Endodermal cell (in vitro differentiated cells): ENCODE results near the gene BORCS6. TPM values are rescaled to one million over a fixed set of nuclear protein-coding genes. Genes with fewer than 3 reads are reported as not detected.

Experiments used
- DNase-seq: peaks from one replicate; pipeline ENCODE4 v3.0.0-alpha.2; 2017
- H3K27ac ChIP-seq: 2 replicates; pipeline ENCODE4 v1.5.1; 2013; ENCODE audit warnings: mild to moderate bottlenecking, low read depth, low read length, moderate library complexity
- H3K27me3 ChIP-seq: 2 replicates; pipeline ENCODE4 v1.6.1; 2013; ENCODE audit warnings: mild to moderate bottlenecking, low read length, moderate library complexity; ENCODE audit not compliant: insufficient read depth, control insufficient read depth, poor library complexity, severe bottlenecking
- H3K36me3 ChIP-seq: 2 replicates; pipeline ENCODE4 v1.7.0; 2013; ENCODE audit warnings: mild to moderate bottlenecking, low read length, moderate library complexity; ENCODE audit not compliant: control insufficient read depth, insufficient read depth
- H3K4me1 ChIP-seq: one replicate; pipeline ENCODE4 v1.7.0; 2013; ENCODE audit warnings: low read length; ENCODE audit not compliant: control insufficient read depth, insufficient read depth
- H3K4me3 ChIP-seq: 2 replicates; pipeline ENCODE4 v1.5.1; 2013; ENCODE audit warnings: mild to moderate bottlenecking, low read length, moderate library complexity
- H3K9ac ChIP-seq: 2 replicates; pipeline ENCODE4 v1.6.1; 2013; ENCODE audit warnings: mild to moderate bottlenecking, low read length, moderate library complexity; ENCODE audit not compliant: poor library complexity, severe bottlenecking; ENCODE audit errors: extremely low read depth
- H3K9me3 ChIP-seq: 2 replicates; pipeline ENCODE4 v1.6.1; 2013; ENCODE audit warnings: mild to moderate bottlenecking, low read length, moderate library complexity; ENCODE audit not compliant: control insufficient read depth
- H3K27ac Mint-ChIP-seq: 2 replicates; pipeline ENCODE4 v1.8.0; 2020; ENCODE audit warnings: mixed read lengths
- H3K27me3 Mint-ChIP-seq: 2 replicates; pipeline ENCODE4 v1.8.0; 2021; ENCODE audit warnings: mild to moderate bottlenecking, mixed read lengths; ENCODE audit not compliant: insufficient read depth
- H3K36me3 Mint-ChIP-seq: 2 replicates; pipeline ENCODE4 v1.8.0; 2020; ENCODE audit warnings: low read depth, mixed read lengths
- H3K4me1 Mint-ChIP-seq: 2 replicates; pipeline ENCODE4 v1.8.0; 2020; ENCODE audit warnings: mixed read lengths
- H3K4me3 Mint-ChIP-seq: 2 replicates; pipeline ENCODE4 v1.8.0; 2020; ENCODE audit warnings: mild to moderate bottlenecking, moderate library complexity, mixed read lengths
- H3K9me3 Mint-ChIP-seq: 2 replicates; pipeline ENCODE4 v1.8.0; 2020; ENCODE audit warnings: mild to moderate bottlenecking, mixed read lengths
- CTCF ChIP-seq: fragments of 200-600 bp; sonication (generic); conservative IDR thresholded peaks from 2 replicates; pipeline ENCODE4 v1.5.0; 2021; ENCODE audit warnings: antibody characterized with exemption, mild to moderate bottlenecking
- WGBS, 2 experiments: methylation state at CpG; one replicate each; pipeline versions ENCODE4 v1.1.5 to v1.1.7; 2013; ENCODE audit warnings: missing lambda C conversion rate in 2 of 2, mixed read lengths in 1 of 2; ENCODE audit not compliant: insufficient coverage in 1 of 2, insufficient read length in 1 of 2; 5-methylcytosine and 5-hydroxymethylcytosine counted together
- total RNA-seq, 2 donors: library from RNA; stranded (reverse); fragmentation: NEBNext Ultra II Directional in 1 of 2; extraction: Animal tissue kit (Norgen Biotek cat#: 25700) in 1 of 2; gene quantifications; 2 replicates in 1 of 2; 3 replicates in 1 of 2; pipeline ENCODE4 v1.2.1, GENCODE V29; 2021

Gene BORCS6
- total RNA-seq, 2 donors from 2014 or later: 4.1 to 5.5 TPM

GRCh38 chr17:8148560-8148959, 41.4 kb downstream of the BORCS6 start:
- Mint-ChIP-seq H3K27me3 (no peaks in the 10 kb centered on the region), H3K36me3 (peaks cover 38% of the 10 kb centered on the region), H3K4me3 (no peak overlapping the region), H3K27ac (no peak overlapping the region), H3K4me1 (peaks cover 10% of the 10 kb centered on the region), H3K9me3 (no peaks in the 10 kb centered on the region)
- Histone ChIP-seq H3K4me1 (no peaks in the 10 kb centered on the region), H3K36me3 (peaks cover 53% of the 10 kb centered on the region), H3K9me3 (no peaks in the 10 kb centered on the region), H3K9ac (no peak overlapping the region), H3K27ac (no peak overlapping the region), H3K27me3 (no peaks in the 10 kb centered on the region), H3K4me3 (no peak overlapping the region)
- no peak for DNase-seq
- WGBS, 2 experiments: 85 to 94% methylated on average over 8 of the region's 13 CpGs
- TF ChIP-seq CTCF: no peak

- no peak overlapping the region for H3K27ac Mint-ChIP-seq
- no peaks in the 10 kb centered on the region for H3K4me1 ChIP-seq
- WGBS, 2 experiments: 91 to 92% methylated on average over 12 to 13 of the region's 13 CpGs
- no peak for TF ChIP-seq CTCF
- DNase-seq: no peak
- peaks cover 41% of the 10 kb centered on the region for H3K36me3 Mint-ChIP-seq
- H3K4me3 ChIP-seq: no peak overlapping the region
- no peak overlapping the region for H3K27ac ChIP-seq
- no peaks in the 10 kb centered on the region for H3K27me3 ChIP-seq
- no peak overlapping the region for H3K4me3 Mint-ChIP-seq
- H3K4me1 Mint-ChIP-seq: peaks cover 4% of the 10 kb centered on the region
- no peaks in the 10 kb centered on the region for H3K9me3 Mint-ChIP-seq
- H3K9me3 ChIP-seq: no peaks in the 10 kb centered on the region
- no peak overlapping the region for H3K9ac ChIP-seq
- no peaks in the 10 kb centered on the region for H3K27me3 Mint-ChIP-seq
- peaks cover 53% of the 10 kb centered on the region for H3K36me3 ChIP-seq
These were observed 42.1 kb downstream of the BORCS6 start for GRCh38 chr17:8147805-8148404.

GRCh38 chr17:8147141-8147804, 42.7 kb downstream of the BORCS6 start:
- Mint-ChIP-seq H3K4me1 (peaks cover 4% of the 10 kb centered on the region), H3K9me3 (no peaks in the 10 kb centered on the region), H3K27me3 (no peaks in the 10 kb centered on the region), H3K36me3 (peaks cover 48% of the 10 kb centered on the region), H3K27ac (peak overlapping the region; percentile 21), H3K4me3 (no peak overlapping the region)
- Histone ChIP-seq H3K27ac (no peak overlapping the region), H3K9ac (no peak overlapping the region), H3K4me3 (no peak overlapping the region), H3K4me1 (no peaks in the 10 kb centered on the region), H3K9me3 (no peaks in the 10 kb centered on the region), H3K36me3 (peaks cover 60% of the 10 kb centered on the region), H3K27me3 (no peaks in the 10 kb centered on the region)
- TF ChIP-seq CTCF: no peak
- 93% methylated on average over 12 to 25 of the region's 26 CpGs for WGBS, 2 experiments
- no peak for DNase-seq
